Ramos (cell line): ENCODE data around the gene SKAP1.

Experiments
- in situ Hi-C: fragments of 300-500 bp; cut with MboI; formaldehyde crosslinking; loops from one replicate; pipeline ENCODE4 v1.14.3; 2022; ENCODE audit warnings: low sequenced_read_pairs; ENCODE audit not compliant: unreplicated experiment

SKAP1 gene

GRCh38 chr17:48128400-48128799 lies 301.6 kb downstream of the SKAP1 start:
- in situ Hi-C loops: no loop called here

DNA sequence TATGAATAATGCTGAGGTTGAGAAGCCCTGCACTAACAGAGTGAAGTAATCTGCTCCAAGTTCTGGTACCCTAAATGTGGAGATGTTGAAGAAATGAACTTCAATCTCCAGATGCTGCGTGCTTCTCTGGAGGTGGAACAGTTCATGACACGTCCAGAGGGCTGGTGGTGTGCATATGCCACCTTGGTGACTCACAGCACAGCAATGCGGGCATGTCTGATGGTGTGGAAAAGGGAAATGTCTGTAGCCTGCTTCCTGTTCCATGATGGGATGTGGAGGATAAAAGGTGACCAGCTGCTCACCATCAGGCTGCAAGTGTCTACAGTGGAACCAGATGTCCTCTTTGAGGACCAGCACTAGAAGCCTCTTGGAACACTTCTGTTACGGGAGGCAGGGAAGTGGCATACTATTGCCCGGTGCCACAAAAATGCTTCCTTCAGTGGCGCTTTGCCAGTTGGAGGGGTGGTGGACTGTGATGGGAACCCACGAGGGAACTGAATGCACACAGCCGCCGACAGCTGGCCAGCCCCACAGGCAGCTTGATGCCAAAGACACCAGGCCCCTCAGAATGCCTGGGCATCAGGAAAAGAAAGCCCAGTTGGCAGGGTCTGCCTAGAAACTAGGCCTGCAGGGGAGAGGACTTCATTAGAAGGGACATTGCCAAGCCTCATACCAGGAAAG lies 302.5 kb downstream of the SKAP1 start:
- in situ Hi-C loops: no loop called here

- in situ Hi-C loops: no loop called here
Measured at GRCh38 chr17:48126532-48126850, 303.5 kb downstream of the SKAP1 start.

DNA sequence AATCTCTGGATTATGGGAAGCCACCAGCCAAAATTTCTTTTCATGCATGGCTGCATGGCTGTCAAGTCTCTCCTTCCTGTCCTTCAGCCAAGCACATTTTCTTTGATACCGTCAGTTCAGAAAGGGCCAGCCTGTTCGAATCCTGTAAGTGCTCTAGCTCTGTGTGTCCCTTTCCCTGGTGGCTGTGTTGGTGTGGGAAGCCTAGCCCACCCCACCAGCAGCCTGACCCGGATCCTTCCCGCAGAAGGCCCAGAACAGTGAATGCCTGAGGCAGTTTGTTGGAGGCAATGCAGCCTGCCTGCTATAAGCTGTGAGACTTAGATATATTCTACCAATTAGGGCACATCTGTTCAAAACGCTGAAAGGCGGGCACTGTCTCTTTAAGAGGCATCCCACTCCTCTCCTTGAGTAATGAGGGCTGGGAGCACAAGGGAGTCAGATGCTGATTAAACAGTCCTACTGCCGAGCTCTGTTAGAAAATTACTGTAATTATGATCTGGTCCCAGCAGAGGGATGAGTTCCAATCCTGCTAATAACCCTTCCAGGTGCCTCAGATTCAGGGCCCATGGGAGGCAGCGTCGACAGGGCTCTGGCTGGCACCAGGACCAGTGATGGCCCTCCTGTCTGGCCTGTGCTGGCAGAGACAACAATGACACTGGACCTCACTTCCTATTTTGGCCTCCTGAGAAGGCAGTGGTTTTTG lies 304.0 kb downstream of the SKAP1 start:
- in situ Hi-C loops: no loop called here

GRCh38 chr17:48123776-48124388 lies 306.1 kb downstream of the SKAP1 start:
- in situ Hi-C loops: no loop called here

- in situ Hi-C loops: no loop called here
Measured at GRCh38 chr17:48123111-48123510, 306.9 kb downstream of the SKAP1 start.

DNA sequence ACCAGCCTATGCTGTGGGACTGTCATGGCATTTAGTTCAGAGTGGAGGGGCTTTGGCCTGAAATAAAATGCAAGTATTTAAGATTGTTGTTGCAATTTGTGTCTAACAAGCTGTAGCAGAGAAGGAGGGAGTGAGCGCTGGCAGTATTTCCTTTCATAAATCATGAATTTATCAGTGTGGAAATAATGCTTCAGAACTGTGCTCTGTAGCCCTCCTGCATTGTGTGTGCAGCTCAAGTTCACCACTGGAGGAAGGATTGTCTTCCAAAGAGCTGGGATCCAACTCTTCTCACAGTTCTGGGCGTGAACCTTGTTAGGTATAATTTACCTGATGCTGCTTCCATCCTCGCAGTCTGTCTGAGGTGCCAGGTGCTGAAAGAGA lies 307.4 kb downstream of the SKAP1 start:
- in situ Hi-C loops: no loop called here

DNA sequence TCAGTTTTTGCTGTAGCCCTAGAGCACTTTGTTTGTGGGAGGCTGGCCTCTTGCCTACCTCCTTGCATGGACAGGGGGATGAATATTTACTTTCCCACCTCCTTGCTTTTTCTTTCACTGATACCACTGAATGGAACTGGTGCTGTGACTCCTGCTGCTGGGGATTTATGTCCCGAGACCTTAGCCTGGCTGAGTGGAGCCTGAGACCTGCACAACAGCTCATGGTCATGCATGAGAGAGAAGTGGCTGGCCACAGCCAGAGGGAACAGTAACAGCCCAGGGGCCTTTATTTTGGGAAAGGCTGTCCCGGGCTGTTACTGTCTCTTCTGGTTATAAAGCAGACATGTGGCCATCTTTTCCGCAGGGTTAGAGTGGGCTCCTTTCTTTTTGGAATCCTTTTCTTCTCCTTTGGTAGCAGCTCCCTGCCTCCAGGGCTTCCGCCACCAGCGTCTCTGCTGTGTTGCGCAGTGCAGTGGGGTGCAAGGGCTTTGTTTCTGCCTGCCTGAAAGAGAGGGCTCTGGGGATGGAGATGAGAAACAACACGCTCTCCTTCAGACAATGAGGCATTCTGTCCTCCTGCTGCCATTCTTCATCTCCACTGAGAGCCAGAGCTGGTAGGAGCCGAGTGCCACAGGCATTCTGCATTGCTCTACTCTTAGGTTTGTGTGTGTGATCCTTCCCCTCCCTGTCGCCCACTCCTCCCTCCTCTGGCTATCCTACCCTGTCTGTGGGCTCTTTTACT lies 307.9 kb downstream of the SKAP1 start:
- in situ Hi-C loops: no loop called here

GRCh38 chr17:48113201-48113676 lies 316.8 kb downstream of the SKAP1 start:
- in situ Hi-C loops: no loop called here

DNA sequence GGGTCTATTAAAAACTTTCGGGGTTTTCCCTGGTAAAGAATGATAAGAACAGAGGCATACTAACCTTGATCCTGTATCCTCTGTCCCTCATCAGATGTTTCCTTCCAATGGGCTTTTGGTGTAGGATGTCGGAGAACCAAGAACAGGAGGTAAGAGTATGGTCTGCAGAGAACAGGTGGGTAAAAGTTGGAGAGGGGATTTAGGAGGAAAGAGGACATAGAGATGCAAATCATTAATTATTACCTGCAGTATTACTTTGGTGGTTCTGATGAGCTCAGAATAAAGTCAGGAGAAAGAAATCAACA lies 318.1 kb downstream of the SKAP1 start:
- in situ Hi-C loops: no loop called here

DNA sequence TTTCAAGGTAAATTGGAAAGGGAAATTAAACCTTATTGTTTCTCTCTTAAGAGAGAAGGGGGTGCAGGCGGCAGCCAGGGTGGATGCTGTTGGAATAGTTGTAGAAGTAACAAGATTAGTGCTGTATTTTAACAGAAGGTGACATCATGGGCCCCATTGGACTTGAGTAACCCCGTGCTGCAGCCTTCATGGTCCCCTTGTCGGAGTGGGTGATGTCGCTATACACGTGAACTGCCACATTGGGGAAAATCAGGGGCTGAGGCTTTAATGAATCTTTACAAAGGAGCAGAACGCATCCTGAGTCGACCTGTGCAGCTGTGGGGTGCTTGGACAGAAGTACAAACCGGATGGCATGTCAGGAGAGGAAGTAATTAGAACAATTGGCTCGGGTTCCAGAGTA lies 319.3 kb downstream of the SKAP1 start:
- in situ Hi-C loops: no loop called here

GRCh38 chr17:48107137-48108055 lies 322.6 kb downstream of the SKAP1 start, which contains the start of gene SNX11:
Gene SNX11, plus strand, starts transcription at chr17:48107766. Its CDS starts 4,278 bp downstream, at chr17:48112044.
- in situ Hi-C loops: no loop called here

DNA sequence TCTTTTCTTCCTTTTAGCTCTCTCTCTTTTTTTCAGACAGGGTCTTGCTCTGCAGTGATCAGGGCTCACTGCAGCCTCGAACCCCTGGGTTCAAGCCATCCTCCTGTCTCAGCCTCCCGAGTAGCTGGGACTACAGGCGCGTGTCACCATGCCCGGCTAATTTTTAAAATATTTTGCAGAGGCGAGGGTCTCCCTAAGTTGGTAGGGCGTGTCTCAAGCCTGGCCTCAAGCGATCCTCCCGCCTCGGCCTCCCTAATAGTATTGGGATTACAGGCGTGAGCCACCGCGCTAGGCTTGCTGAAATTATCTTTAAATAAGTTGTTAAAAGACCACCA lies 323.2 kb downstream of the SKAP1 start:
- in situ Hi-C loops: no loop called here

DNA sequence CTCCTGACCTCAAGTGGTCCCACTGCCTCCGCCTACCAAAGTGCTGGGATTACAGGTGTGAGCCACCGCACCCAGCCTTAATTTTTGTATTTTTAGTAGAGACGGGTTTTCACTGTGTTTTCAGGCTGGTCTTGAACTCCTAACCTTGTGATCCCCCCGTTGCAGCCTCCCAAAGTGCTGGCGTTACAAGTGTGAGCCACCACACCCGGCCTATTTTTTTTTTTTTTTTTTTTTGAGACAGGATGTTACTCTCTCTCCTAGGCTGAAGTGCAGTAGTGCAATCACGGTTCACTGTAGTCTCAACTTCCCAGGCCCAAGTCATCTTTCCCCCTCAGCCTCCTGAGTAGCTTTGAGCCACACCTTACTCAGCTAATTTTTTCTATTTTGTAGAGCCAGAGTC lies 325.6 kb downstream of the SKAP1 start:
- in situ Hi-C loops: no loop called here

DNA sequence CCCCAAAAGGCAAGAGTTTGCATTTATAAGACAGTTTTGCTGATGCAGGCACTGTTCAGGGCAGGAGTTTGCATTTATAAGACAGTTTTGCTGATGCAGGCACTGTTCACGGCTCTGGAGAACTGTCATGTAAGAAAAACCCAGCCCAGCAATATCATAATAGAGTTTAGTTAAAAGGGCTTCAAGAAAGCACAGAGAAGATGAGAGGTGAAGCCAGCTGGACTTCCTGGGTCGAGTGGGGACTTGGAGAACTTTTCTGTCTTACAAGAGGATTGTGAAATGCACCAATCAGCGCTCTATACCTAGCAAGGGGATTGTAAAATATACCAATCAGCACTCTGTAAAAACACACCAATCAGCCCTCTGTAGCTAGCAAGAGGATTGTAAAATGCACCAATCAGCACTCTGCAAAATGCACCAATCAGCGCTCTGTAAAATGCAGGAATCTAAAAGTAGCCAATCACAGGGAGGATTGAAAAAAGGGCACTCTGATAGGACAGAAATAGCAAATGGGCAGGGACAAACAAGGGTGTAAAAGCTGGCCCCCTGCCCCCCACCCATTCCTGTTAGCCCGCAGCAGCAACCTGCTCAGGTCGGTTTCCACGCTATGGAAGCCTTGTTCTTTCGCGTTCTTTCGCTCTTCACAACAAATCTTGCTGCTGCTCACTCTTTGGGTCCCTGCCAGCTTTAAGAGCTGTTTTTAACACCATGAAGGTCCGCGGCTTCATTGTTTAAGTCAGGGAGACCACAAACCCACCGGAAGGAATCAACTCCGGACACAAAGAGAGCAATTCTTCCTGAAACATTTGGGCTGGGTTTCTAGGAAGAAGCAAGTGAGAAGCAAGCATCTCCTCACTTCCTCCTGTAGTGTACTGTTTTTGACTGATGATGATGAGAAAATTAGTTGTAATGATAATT lies 327.0 kb downstream of the SKAP1 start:
- in situ Hi-C loops: no loop called here

GRCh38 chr17:48102043-48102750 lies 327.8 kb downstream of the SKAP1 start:
- in situ Hi-C loops: no loop called here

GRCh38 chr17:48101012-48101720 lies 328.8 kb downstream of the SKAP1 start, which contains the start of gene CBX1:
Gene CBX1, minus strand, starts transcription at chr17:48101478. Its CDS starts 24,474 bp downstream, at chr17:48077004.
- in situ Hi-C loops: no loop called here

DNA sequence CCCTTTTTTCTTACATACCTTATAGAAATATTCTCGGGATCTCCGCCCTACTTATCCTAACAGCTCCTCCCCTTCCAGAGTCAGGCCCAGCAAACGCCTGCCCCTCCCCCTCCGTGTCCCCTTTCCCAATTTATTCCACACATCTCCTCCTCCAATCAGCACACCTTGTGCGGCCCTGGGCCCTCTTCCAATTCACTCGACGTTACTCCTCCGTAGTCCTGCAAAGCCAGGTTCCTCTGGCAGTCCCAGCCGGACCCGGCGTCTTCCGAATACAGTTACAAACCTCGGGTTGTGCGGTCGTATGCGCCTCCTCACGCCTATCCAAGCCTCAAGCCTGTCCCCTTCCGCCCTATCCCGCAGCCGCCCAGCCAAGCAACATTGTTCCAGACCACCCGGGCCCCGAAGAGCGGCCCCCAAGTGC lies 329.4 kb downstream of the SKAP1 start:
- in situ Hi-C loops: no loop called here
